ENCODE data around the gene DAGLA.

The DAGLA gene

GRCh38 chr11:61749591-61750217, 69.5 kb downstream of the DAGLA start:
- no peak for DNase-seq

- DNase-seq, result no peak
Observed at GRCh38 chr11:61750631-61751273, 70.6 kb downstream of the DAGLA start.

GRCh38 chr11:61751384-61751783, 71.2 kb downstream of the DAGLA start:
- no peak for DNase-seq

- peak; percentile 74 for DNase-seq
Observed at GRCh38 chr11:61752117-61752924, 72.1 kb downstream of the DAGLA start, which contains the start of gene MYRF. Gene MYRF, plus strand, starts transcription at chr11:61752636. Its CDS starts 109 bp downstream, at chr11:61752745.

GRCh38 chr11:61752925-61753521, 72.8 kb downstream of the DAGLA start:
- DNase-seq, result no peak

GRCh38 chr11:61753672-61754071, 73.5 kb downstream of the DAGLA start:
- no peak for DNase-seq

GRCh38 chr11:61754534-61755482, 74.6 kb downstream of the DAGLA start:
- no peak for DNase-seq

GRCh38 chr11:61756147-61756451, 75.9 kb downstream of the DAGLA start:
- DNase-seq, result no peak

GRCh38 chr11:61756452-61757212, 76.4 kb downstream of the DAGLA start:
- no peak for DNase-seq

- no peak for DNase-seq
Observed at GRCh38 chr11:61757213-61757862, 77.1 kb downstream of the DAGLA start.

GRCh38 chr11:61760946-61761345, 80.8 kb downstream of the DAGLA start:
- no peak for DNase-seq

- DNase-seq, result no peak
Observed at GRCh38 chr11:61761440-61762222, 81.4 kb downstream of the DAGLA start.

- DNase-seq, result no peak
Observed at GRCh38 chr11:61762223-61762615, 82.0 kb downstream of the DAGLA start.

GRCh38 chr11:61762798-61763197, 82.6 kb downstream of the DAGLA start:
- no peak for DNase-seq

- DNase-seq, result no peak
Observed at GRCh38 chr11:61763930-61764605, 83.9 kb downstream of the DAGLA start.

GRCh38 chr11:61764606-61765260, 84.5 kb downstream of the DAGLA start:
- no peak for DNase-seq

- no peak for DNase-seq
Observed at GRCh38 chr11:61765550-61766253, 85.5 kb downstream of the DAGLA start.

- DNase-seq, result no peak
Observed at GRCh38 chr11:61766353-61766841, 86.2 kb downstream of the DAGLA start.
